ENCODE measurements around the gene DENND2A. TPM values are rescaled to one million over a fixed set of nuclear protein-coding genes. Genes with fewer than 3 reads are reported as not detected.

Gene DENND2A
- total and polyA plus RNA-seq, 4 donors, result 1.2 to 7.4 (median 2.3) TPM

- WGBS, result 87% methylated on average over 13 of the region's 13 CpGs
- H3K4me3 ChIP-seq (ENCODE audit: low read depth in 1 of 3, low read length in 3 of 3), result no peak overlapping the region
- no peak overlapping the region for H3K9ac ChIP-seq (ENCODE audit: low read depth in 1 of 2, low read length in 2 of 2)
- no peaks in the 10 kb centered on the region for H3K36me3 ChIP-seq (ENCODE audit: control insufficient read depth in 4 of 4, insufficient read depth in 3 of 4, low read depth in 1 of 4, low read length in 3 of 4)
- DNase-seq (ENCODE audit: low spot score), result no peak
- no peaks in the 10 kb centered on the region for H3K27me3 ChIP-seq (ENCODE audit: control insufficient read depth in 4 of 4, insufficient read depth in 4 of 4, low read length in 3 of 4)
- no peaks in the 10 kb centered on the region for H3K4me1 ChIP-seq (ENCODE audit: control insufficient read depth in 4 of 4, insufficient read depth in 4 of 4, low read length in 3 of 4)
- no peak overlapping the region for H3K27ac ChIP-seq (ENCODE audit: low read depth in 1 of 2, low read length in 2 of 2)
- TF ChIP-seq EGR1 (IDR thresholded peaks at IDR 0.05; ENCODE audit: low read depth in 2 of 2), result no peak
- no peak for TF ChIP-seq JUND (IDR thresholded peaks at IDR 0.05)
- TF ChIP-seq CTCF (IDR thresholded peaks at IDR 0.05; ENCODE audit: low read depth, low read length, missing input control), result no peak
- no peak for TF ChIP-seq TAF1 (conservative IDR thresholded peaks at IDR 0.05)
- no peaks in the 10 kb centered on the region for H3K9me3 ChIP-seq (ENCODE audit: control insufficient read depth in 4 of 4, low read length in 3 of 4)
Measured at GRCh38 chr7:140594131-140594691, 46.4 kb downstream of the DENND2A start.

GRCh38 chr7:140593672-140593982 lies 47.0 kb downstream of the DENND2A start:
- TF ChIP-seq EGR1 (IDR thresholded peaks at IDR 0.05; ENCODE audit: low read depth in 2 of 2) (no peak), MAX (IDR thresholded peaks at IDR 0.05) (no peak), ATF3 (IDR thresholded peaks at IDR 0.05) (no peak), REST (IDR thresholded peaks at IDR 0.05) (no peak), FOXA2 (IDR thresholded peaks at IDR 0.05) (no peak), FOXA1 (IDR thresholded peaks at IDR 0.05) (no peak), RXRA (IDR thresholded peaks at IDR 0.05) (no peak), ZBTB33 (IDR thresholded peaks at IDR 0.05) (no peak), JUND (IDR thresholded peaks at IDR 0.05) (no peak), YY1 (IDR thresholded peaks at IDR 0.05) (no peak), HNF4A (conservative IDR thresholded peaks at IDR 0.05) (no peak), GABPA (IDR thresholded peaks at IDR 0.05 in 1 of 2, conservative IDR thresholded peaks at IDR 0.05 in 1 of 2) (no peak), CTCF (IDR thresholded peaks at IDR 0.05; ENCODE audit: low read depth, low read length, missing input control) (no peak), NR2F2 (IDR thresholded peaks at IDR 0.05) (no peak), TAF1 (conservative IDR thresholded peaks at IDR 0.05) (no peak), RAD21 (IDR thresholded peaks at IDR 0.05) (no peak)
- no peak for DNase-seq (ENCODE audit: low spot score)
- Histone ChIP-seq H3K9ac (ENCODE audit: low read depth in 1 of 2, low read length in 2 of 2) (no peak overlapping the region), H3K36me3 (ENCODE audit: control insufficient read depth in 4 of 4, insufficient read depth in 3 of 4, low read depth in 1 of 4, low read length in 3 of 4) (no peaks in the 10 kb centered on the region), H3K4me1 (ENCODE audit: control insufficient read depth in 4 of 4, insufficient read depth in 4 of 4, low read length in 3 of 4) (no peaks in the 10 kb centered on the region), H3K9me3 (ENCODE audit: control insufficient read depth in 4 of 4, low read length in 3 of 4) (no peaks in the 10 kb centered on the region), H3K27ac (ENCODE audit: low read depth in 1 of 2, low read length in 2 of 2) (no peak overlapping the region), H3K27me3 (ENCODE audit: control insufficient read depth in 4 of 4, insufficient read depth in 4 of 4, low read length in 3 of 4) (no peaks in the 10 kb centered on the region), H3K4me3 (ENCODE audit: low read depth in 1 of 3, low read length in 3 of 3) (no peak overlapping the region)
- 85% methylated on average over 4 of the region's 4 CpGs for WGBS

All from liver (tissue), 9 donors.